Glomerular visceral epithelial cell (primary cell): ENCODE data around the gene ILF3.

Experiments used
- DNase-seq: peaks from one replicate; pipeline ENCODE4 v3.0.0-alpha.2; 2016; ENCODE audit errors: extremely low spot score

ILF3 gene

DNA sequence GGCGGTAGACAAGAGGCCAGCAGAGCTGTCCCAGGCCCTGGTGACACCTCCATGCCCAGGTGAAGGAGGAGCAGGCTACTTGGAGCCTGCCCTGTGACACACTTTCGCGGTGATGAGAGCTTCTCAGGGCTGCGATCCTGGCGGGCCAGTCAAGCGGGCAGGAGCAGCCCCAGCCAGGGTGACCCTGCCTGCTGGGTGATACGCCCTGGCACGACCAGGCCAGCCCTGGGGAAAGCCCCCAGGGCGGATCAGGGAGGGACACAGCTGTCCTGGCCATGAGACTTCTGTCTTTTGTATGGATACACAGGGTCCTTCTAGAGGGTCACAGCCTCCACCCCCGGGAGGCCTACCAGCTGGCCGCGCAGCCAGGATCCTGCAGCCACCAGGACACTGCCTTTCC is 76.8 kb downstream of the ILF3 start:
- no peak for DNase-seq

DNA sequence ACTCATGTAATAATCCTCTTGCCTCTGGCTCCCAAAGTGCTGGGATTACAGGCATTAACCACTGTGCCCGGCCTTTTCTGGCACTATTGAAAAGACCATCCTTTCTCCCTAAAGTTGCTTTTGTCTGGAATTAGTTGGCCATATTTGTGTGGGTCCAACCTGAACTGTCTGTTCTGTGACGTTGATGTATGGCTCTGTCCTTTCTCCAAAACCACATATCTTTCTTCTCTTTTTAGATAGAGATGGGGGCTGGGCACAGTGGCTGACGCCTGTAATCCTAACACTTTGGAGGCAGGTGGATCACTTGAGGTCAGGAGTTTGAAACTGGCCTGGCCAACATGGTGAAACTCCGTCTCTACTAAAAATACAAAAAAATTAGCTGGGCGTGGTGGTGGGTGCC is 81.6 kb downstream of the ILF3 start:
- no peak for DNase-seq

DNA sequence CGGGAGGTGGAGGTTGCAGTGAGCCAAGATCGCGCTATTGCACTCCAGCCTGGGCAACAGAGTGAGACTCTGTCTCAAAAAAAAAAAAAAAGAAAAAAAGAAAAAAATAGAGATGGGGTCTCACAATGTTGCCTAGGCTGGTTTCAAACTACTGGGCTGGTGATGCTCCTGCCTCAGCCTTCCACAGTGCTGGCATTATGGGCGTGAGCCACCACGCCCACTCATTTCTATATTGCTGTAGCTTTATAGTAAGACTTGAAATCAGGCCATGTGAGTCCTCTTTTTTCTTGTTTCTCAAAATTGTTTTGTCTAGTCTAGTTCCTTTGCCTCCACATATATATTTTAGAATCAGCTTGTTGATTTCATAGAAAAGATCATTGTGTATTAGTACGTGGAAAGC is 82.0 kb downstream of the ILF3 start:
- no peak for DNase-seq

GRCh38 chr19:10736916-10737551 is 82.9 kb downstream of the ILF3 start:
- no peak for DNase-seq

- no peak for DNase-seq
These were observed 83.6 kb downstream of the ILF3 start for GRCh38 chr19:10737722-10738121.

DNA sequence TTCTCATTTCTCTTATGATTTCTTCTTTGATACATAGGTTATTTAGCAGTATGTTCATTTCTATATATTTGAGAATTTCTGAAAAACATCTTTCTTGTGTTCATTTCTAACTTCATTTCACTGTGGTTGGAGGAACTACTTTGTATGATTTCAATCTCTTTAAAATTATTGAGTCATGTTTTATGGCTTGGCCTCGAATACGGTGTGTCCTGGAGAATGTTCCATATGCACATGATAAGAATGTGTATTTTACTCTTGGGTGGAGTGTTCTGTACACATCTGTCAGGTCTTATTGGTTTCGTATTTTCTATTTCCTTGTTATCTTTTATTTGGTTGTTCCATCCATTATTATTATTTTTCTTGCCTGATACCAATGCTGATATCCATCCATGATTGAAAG is 86.7 kb downstream of the ILF3 start:
- no peak for DNase-seq
